H1 (cell line): ENCODE results near the gene MACROD2. TPM values are rescaled to one million over a fixed set of nuclear protein-coding genes. Genes with fewer than 3 reads are reported as not detected.

Source experiments
- CTCF ChIA-PET: fragments of 300-600 bp; sonication (Branson Sonifier 250); formaldehyde crosslinking; loops from one replicate; lab custom pipeline; 2021; ENCODE audit not compliant: partially characterized antibody; lab: Charles Lee
- POLR2A ChIA-PET: fragments of 300-600 bp; sonication (Branson Sonifier 250); formaldehyde crosslinking; loops from one replicate; lab custom pipeline; 2021; ENCODE audit warnings: inconsistent platforms; ENCODE audit not compliant: partially characterized antibody; lab: Charles Lee
- DNase-seq, 2 experiments: peaks; one replicate each; pipeline versions ENCODE4 v3.0.0 to v3.0.0-alpha.2; 2010 to 2022; ENCODE audit warnings: low spot score in 2 of 2, low read depth in 1 of 2, mixed read lengths in 1 of 2
- FAIRE-seq: peaks from 2 replicates; lab custom pipeline; 2011; peaks lifted over from hg19 to GRCh38; lab: Jason Lieb, UNC
- H2AFZ ChIP-seq: 2 replicates; pipeline ENCODE4 v1.8.1; 2012; ENCODE audit warnings: low read length, inconsistent platforms
- H2AK5ac ChIP-seq: 2 replicates; pipeline ENCODE4 v1.6.1; 2013; ENCODE audit warnings: low read depth, low read length
- H2BK120ac ChIP-seq: replicated peaks from 2 replicates; pipeline ENCODE3; 2013; ENCODE audit warnings: low read depth, low read length, inconsistent platforms
- H2BK12ac ChIP-seq: 2 replicates; pipeline ENCODE4 v1.6.1; 2013; ENCODE audit warnings: low read depth, low read length
- H2BK15ac ChIP-seq: 2 replicates; pipeline ENCODE4 v1.6.1; 2013; ENCODE audit warnings: low read length
- H2BK20ac ChIP-seq: 2 replicates; pipeline ENCODE4 v1.6.1; 2013; ENCODE audit warnings: low read length
- H2BK5ac ChIP-seq: 2 replicates; pipeline ENCODE4 v1.6.1; 2013; ENCODE audit warnings: low read depth, low read length
- H3K14ac ChIP-seq: 2 replicates; pipeline ENCODE4 v1.6.1; 2013; ENCODE audit warnings: inconsistent platforms; ENCODE audit not compliant: insufficient read length
- H3K18ac ChIP-seq: 2 replicates; pipeline ENCODE4 v1.6.1; 2013; ENCODE audit warnings: low read length; ENCODE audit errors: extremely low read depth
- H3K23ac ChIP-seq: 2 replicates; pipeline ENCODE4 v1.6.1; 2013; ENCODE audit warnings: inconsistent platforms; ENCODE audit not compliant: insufficient read length
- H3K23me2 ChIP-seq: 2 replicates; pipeline ENCODE4 v1.6.1; 2013; ENCODE audit warnings: low read depth, low read length
- H3K27ac ChIP-seq: 2 replicates; pipeline ENCODE4 v1.6.1; 2011; ENCODE audit warnings: low read depth, low read length, inconsistent platforms
- H3K27me3 ChIP-seq, 4 experiments: replicated peaks in 1 of 4; 1 replicate in 1 of 4; 2 replicates in 3 of 4; pipeline versions ENCODE4 v1.6.1 to v1.8.1; 2011 to 2013; ENCODE audit warnings: low read length in 3 of 4, mild to moderate bottlenecking in 3 of 4, inconsistent platforms in 2 of 4, mixed read lengths in 2 of 4, moderate library complexity in 1 of 4; ENCODE audit not compliant: control insufficient read depth in 3 of 4, insufficient read depth in 3 of 4; ENCODE audit errors: extremely low read depth in 1 of 4
- H3K36me3 ChIP-seq, 4 experiments: 2 replicates each; pipeline versions ENCODE4 v1.6.1 to v1.8.1; 2011 to 2013; ENCODE audit warnings: mild to moderate bottlenecking in 4 of 4, low read length in 3 of 4, moderate library complexity in 2 of 4, control low read depth in 1 of 4, inconsistent platforms in 1 of 4; ENCODE audit not compliant: insufficient read depth in 4 of 4, control insufficient read depth in 2 of 4
- H3K4ac ChIP-seq: replicated peaks from 2 replicates; pipeline ENCODE3; 2013; ENCODE audit warnings: low read length, low read depth, mixed read lengths, inconsistent platforms; ENCODE audit not compliant: insufficient read length
- H3K4me1 ChIP-seq, 4 experiments: replicated peaks in 1 of 4; 1 replicate in 1 of 4; 2 replicates in 3 of 4; pipeline versions ENCODE4 v1.6.1 to v1.8.1; 2011 to 2013; ENCODE audit warnings: low read length in 3 of 4, inconsistent platforms in 2 of 4, mixed read lengths in 1 of 4; ENCODE audit not compliant: insufficient read depth in 4 of 4, control insufficient read depth in 3 of 4
- H3K4me2 ChIP-seq, 2 experiments: 2 replicates each; pipeline versions ENCODE4 v1.6.1 to v1.8.1; 2011 to 2013; ENCODE audit warnings: low read depth in 2 of 2, low read length in 2 of 2, control low read depth in 1 of 2, inconsistent platforms in 1 of 2, mild to moderate bottlenecking in 1 of 2; ENCODE audit not compliant: insufficient read depth in 1 of 2
- H3K4me3 ChIP-seq, 4 experiments: fragments of 200-600, 300-600 bp in 1 of 4; sonication (generic), shearing (Covaris generic), sonication (Bioruptor Twin) in 1 of 4; 2 replicates each; pipeline versions ENCODE4 v1.5.1 to v1.8.1; 2011 to 2016; ENCODE audit warnings: low read length in 4 of 4, low read depth in 3 of 4, control low read depth in 2 of 4, inconsistent platforms in 2 of 4, mild to moderate bottlenecking in 2 of 4, mixed read lengths in 1 of 4, moderate library complexity in 1 of 4; ENCODE audit not compliant: insufficient read depth in 2 of 4; ENCODE audit errors: extremely low read depth in 1 of 4
- H3K56ac ChIP-seq: replicated peaks from 2 replicates; pipeline ENCODE3; 2013; ENCODE audit warnings: low read depth, mild to moderate bottlenecking, mixed read lengths, low read length, inconsistent platforms; ENCODE audit not compliant: insufficient read length
- H3K79me1 ChIP-seq: 2 replicates; pipeline ENCODE4 v1.6.1; 2013; ENCODE audit warnings: low read depth, low read length, control low read depth
- H3K79me2 ChIP-seq, 2 experiments: 2 replicates each; pipeline versions ENCODE4 v1.6.1 to v1.8.1; 2012 to 2013; ENCODE audit warnings: low read length in 2 of 2, mild to moderate bottlenecking in 2 of 2, inconsistent platforms in 1 of 2; ENCODE audit not compliant: insufficient read depth in 2 of 2, control insufficient read depth in 1 of 2
- H3K9ac ChIP-seq, 4 experiments: replicated peaks in 1 of 4; 1 replicate in 1 of 4; 2 replicates in 3 of 4; pipeline versions ENCODE4 v1.6.1 to v1.8.1; 2011 to 2013; ENCODE audit warnings: low read depth in 3 of 4, low read length in 3 of 4, control low read depth in 2 of 4, mild to moderate bottlenecking in 2 of 4, moderate library complexity in 2 of 4, inconsistent platforms in 1 of 4; ENCODE audit errors: extremely low read depth in 1 of 4
- H3K9me3 ChIP-seq, 2 experiments: 2 replicates each; pipeline versions ENCODE4 v1.6.1 to v1.8.1; 2012 to 2013; ENCODE audit warnings: mild to moderate bottlenecking in 2 of 2, moderate library complexity in 2 of 2, control low read depth in 1 of 2, inconsistent platforms in 1 of 2, low read depth in 1 of 2, low read length in 1 of 2, mixed read lengths in 1 of 2; ENCODE audit not compliant: insufficient read depth in 2 of 2
- H4K20me1 ChIP-seq, 2 experiments: replicated peaks in 1 of 2; 2 replicates each; pipeline versions ENCODE3 to v1.8.1; 2011 to 2013; ENCODE audit warnings: inconsistent platforms in 2 of 2, low read length in 2 of 2, mild to moderate bottlenecking in 1 of 2; ENCODE audit not compliant: insufficient read depth in 2 of 2, control insufficient read depth in 1 of 2
- H4K5ac ChIP-seq: 2 replicates; pipeline ENCODE4 v1.6.1; 2013; ENCODE audit warnings: low read length, low read depth, mixed read lengths, inconsistent platforms; ENCODE audit not compliant: insufficient read length
- H4K8ac ChIP-seq: 2 replicates; pipeline ENCODE4 v1.8.0; 2013; ENCODE audit warnings: mild to moderate bottlenecking, moderate library complexity, low read length, inconsistent platforms; ENCODE audit not compliant: insufficient read depth; ENCODE audit errors: extremely low read depth
- H4K91ac ChIP-seq: replicated peaks from 2 replicates; pipeline ENCODE3; 2013; ENCODE audit warnings: low read length, mixed read lengths, inconsistent platforms; ENCODE audit not compliant: insufficient read length
- CHD2 ChIP-seq: IDR thresholded peaks from 2 replicates; pipeline ENCODE4 v1.6.1; 2012; ENCODE audit warnings: low read length, improper control_type of control experiment
- KDM5A ChIP-seq: fragments of 200-600 bp; IDR thresholded peaks from 2 replicates; pipeline ENCODE4 v1.7.1; 2012; ENCODE audit warnings: mild to moderate bottlenecking, low read length, inconsistent platforms, mixed read lengths
- MAX ChIP-seq: IDR thresholded peaks from 2 replicates; pipeline ENCODE4 v1.6.1; 2012; ENCODE audit warnings: inconsistent platforms
- POLR2AphosphoS5 ChIP-seq: IDR thresholded peaks from 2 replicates; pipeline ENCODE4 v1.6.1; 2011; ENCODE audit warnings: low read depth, low read length
- POU5F1 ChIP-seq: IDR thresholded peaks from 2 replicates; pipeline ENCODE4 v1.6.1; 2011; ENCODE audit warnings: low read depth, mild to moderate bottlenecking, low read length, moderate library complexity
- RAD21 ChIP-seq, 2 experiments: IDR thresholded peaks in 1 of 2; conservative IDR thresholded peaks in 1 of 2; 2 replicates each; pipeline ENCODE4 v1.6.1; 2011; ENCODE audit warnings: low read depth in 2 of 2, low read length in 2 of 2, improper control_type of control experiment in 1 of 2, inconsistent platforms in 1 of 2, mild to moderate bottlenecking in 1 of 2, moderate library complexity in 1 of 2
- SIX5 ChIP-seq: IDR thresholded peaks from 2 replicates; pipeline ENCODE4 v1.6.1; 2011; ENCODE audit warnings: mild to moderate bottlenecking, low read depth, low read length
- SP1 ChIP-seq: IDR thresholded peaks from 2 replicates; pipeline ENCODE4 v1.6.1; 2011; ENCODE audit warnings: low read depth, low read length
- SP4 ChIP-seq: IDR thresholded peaks from 2 replicates; pipeline ENCODE4 v1.6.1; 2012; ENCODE audit warnings: low read length, inconsistent platforms
- SUZ12 ChIP-seq: fragments of 200-600 bp; sonication (generic); IDR thresholded peaks from 2 replicates; pipeline ENCODE4 v1.6.1; 2012; ENCODE audit warnings: mild to moderate bottlenecking, inconsistent platforms, low read length, moderate library complexity, mixed read lengths
- TAF7 ChIP-seq: optimal IDR thresholded peaks from 2 replicates; pipeline ENCODE3; 2011; ENCODE audit warnings: low read depth, mild to moderate bottlenecking, inconsistent platforms, low read length, moderate library complexity, borderline replicate concordance
- TBP ChIP-seq: IDR thresholded peaks from 2 replicates; pipeline ENCODE4 v1.6.1; 2011; ENCODE audit warnings: low read depth, low read length, improper control_type of control experiment
- WGBS, 2 experiments: shearing (Covaris generic) in 1 of 2; methylation state at CpG; one replicate each; pipeline versions ENCODE4 v1.1.6 to v1.1.7; 2013 to 2015; ENCODE audit warnings: low lambda C conversion rate in 2 of 2, mixed read lengths in 2 of 2, inconsistent platforms in 1 of 2, low coverage in 1 of 2, missing lambda C conversion rate in 1 of 2; ENCODE audit not compliant: insufficient replicate concordance in 2 of 2, insufficient coverage in 1 of 2, insufficient read length in 1 of 2; ENCODE audit errors: extremely low coverage in 1 of 2, missing lambda C conversion rate in 1 of 2; 5-methylcytosine and 5-hydroxymethylcytosine counted together
- polyA plus RNA-seq, 7 experiments: library from polyadenylated mRNA; depleted of rRNA in 3 of 7; stranded (reverse) in 5 of 7; unstranded in 2 of 7; fragments of >200 nt in 5 of 7; fragments of 200-250 nt in 2 of 7; gene quantifications; 1 replicate in 5 of 7; 2 replicates in 1 of 7; 4 replicates in 1 of 7; pipeline versions ENCODE4 v1.2.1 to v1.2.3, GENCODE V29; 2011 to 2013; ENCODE audit warnings: missing spikeins in 2 of 7, mixed read lengths in 2 of 7
- total RNA-seq: library from RNA; stranded (reverse); fragmentation: NEBNext Ultra II Directional; extraction: Animal tissue kit (Norgen Biotek cat#: 25700); gene quantifications from 2 replicates; pipeline ENCODE4 v1.2.1, GENCODE V29; 2021
- TF ChIP-seq, protein P1 (sequence below): IDR thresholded peaks from 2 replicates; pipeline ENCODE4 v1.6.1; 2012; ENCODE audit warnings: inconsistent platforms

The MACROD2 gene
- total and polyA plus RNA-seq, 2 of the 8 experiments (the other 6 are each of a cell fraction or from before 2014, with no cell fraction given): 0.70 to 3.9 TPM

DNA sequence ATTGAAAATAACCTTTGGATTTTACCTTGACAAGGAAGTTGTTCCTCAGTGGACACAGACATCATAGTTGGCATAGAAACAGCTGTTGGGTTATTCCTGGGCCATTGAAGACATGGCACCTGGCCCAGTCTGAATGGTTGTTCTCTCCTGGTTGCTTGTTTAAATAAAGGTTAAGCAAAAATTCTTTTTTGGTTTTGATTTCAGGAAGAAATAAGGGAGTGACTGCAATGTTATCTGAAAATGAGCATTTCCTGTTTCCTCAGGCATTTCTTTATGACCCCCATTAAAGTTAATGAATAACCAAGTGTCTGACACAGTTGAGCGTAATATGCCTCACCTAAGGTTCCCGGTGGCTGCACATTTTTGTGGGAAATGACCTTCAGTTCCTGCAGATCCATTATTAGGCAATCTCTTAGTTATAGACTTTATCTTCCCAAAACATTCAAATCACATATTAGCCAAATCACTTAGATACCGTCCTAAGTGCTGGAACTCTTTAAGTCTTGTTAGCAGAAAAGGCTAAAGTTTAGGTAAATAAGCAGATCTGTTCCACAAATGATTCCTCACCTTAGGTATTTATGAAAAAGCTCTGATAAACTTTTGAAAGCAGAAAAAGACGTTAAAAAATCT lies 990.8 kb downstream of the MACROD2 start:
- Histone ChIP-seq H3K23me2 (no peaks in the 10 kb centered on the region), H3K23ac (no peak overlapping the region), H3K36me3 (peaks cover 0 to 9% (median 0%) of the 10 kb centered on the region in 4 experiments; a peak in 2 of 8 replicates), H3K14ac (no peak overlapping the region), H3K56ac (no peak overlapping the region), H2BK20ac (no peak overlapping the region), H2BK120ac (no peak overlapping the region), H3K27me3 (peaks cover 0 to 1% (median 0%) of the 10 kb centered on the region in 4 experiments; a peak in 1 of 7 replicates), H2BK5ac (no peak overlapping the region), H4K91ac (no peak overlapping the region), H3K9me3 (peaks cover 6 to 8% of the 10 kb centered on the region in 2 experiments; a peak in 3 of 4 replicates), H3K27ac (no peak overlapping the region), H4K5ac (no peak overlapping the region), H3K79me2 (no peaks in the 10 kb centered on the region), H2BK12ac (no peak overlapping the region), H4K8ac (no peak overlapping the region), H3K4ac (no peak overlapping the region), H2AFZ (no peak overlapping the region), H3K4me1 (no peaks in the 10 kb centered on the region), H2BK15ac (no peak overlapping the region), H3K9ac (no peak overlapping the region), H2AK5ac (no peak overlapping the region), H3K18ac (no peak overlapping the region), H3K4me3 (no peak overlapping the region), H3K79me1 (no peaks in the 10 kb centered on the region), H3K4me2 (no peak overlapping the region), H4K20me1 (no peaks in the 10 kb centered on the region)
- ChIA-PET CTCF (interaction anchor here (0.8 kb wide), 1 partner anchor 38 kb away, joined by 3 read pairs; no protein-coding TSS in a partner anchor), POLR2A (no interaction called here)
- WGBS, 2 experiments: 93% methylated on average over 4 of the region's 4 CpGs; no CpG with 5 or more reads in 1 of the 2 experiments
- FAIRE-seq (no peak), DNase-seq (no peak)
- TF ChIP-seq SP4 (no peak), POLR2AphosphoS5 (no peak), TAF7 (no peak), RAD21 (IDR thresholded peaks at IDR 0.05 in 1 of 2, conservative IDR thresholded peaks at IDR 0.05 in 1 of 2; ENCODE audit: low read depth in 2 of 2, low read length in 2 of 2) (no peak), KDM5A (no peak), SP1 (no peak), POU5F1 (no peak), CHD2 (no peak), MAX (no peak), TBP (no peak), SUZ12 (no peak), SIX5 (no peak)
- TF ChIP-seq, protein P1, sequence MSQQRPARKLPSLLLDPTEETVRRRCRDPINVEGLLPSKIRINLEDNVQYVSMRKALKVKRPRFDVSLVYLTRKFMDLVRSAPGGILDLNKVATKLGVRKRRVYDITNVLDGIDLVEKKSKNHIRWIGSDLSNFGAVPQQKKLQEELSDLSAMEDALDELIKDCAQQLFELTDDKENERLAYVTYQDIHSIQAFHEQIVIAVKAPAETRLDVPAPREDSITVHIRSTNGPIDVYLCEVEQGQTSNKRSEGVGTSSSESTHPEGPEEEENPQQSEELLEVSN: no peak
